PC-9 (cell line): ENCODE results near the gene GSTO2.

Experiments used
- EZH2 ChIP-seq: fragments of 200-600 bp; sonication (generic); IDR thresholded peaks from 2 replicates; pipeline ENCODE4 v1.8.0; 2017; ENCODE audit warnings: antibody characterized with exemption, low read depth
- TF ChIP-seq, protein P1 (sequence below): fragments of 200-600 bp; sonication (generic); conservative IDR thresholded peaks from 2 replicates; pipeline ENCODE4 v1.6.1; 2017; ENCODE audit warnings: mixed run types, antibody characterized with exemption, mild to moderate bottlenecking, moderate library complexity

DNA sequence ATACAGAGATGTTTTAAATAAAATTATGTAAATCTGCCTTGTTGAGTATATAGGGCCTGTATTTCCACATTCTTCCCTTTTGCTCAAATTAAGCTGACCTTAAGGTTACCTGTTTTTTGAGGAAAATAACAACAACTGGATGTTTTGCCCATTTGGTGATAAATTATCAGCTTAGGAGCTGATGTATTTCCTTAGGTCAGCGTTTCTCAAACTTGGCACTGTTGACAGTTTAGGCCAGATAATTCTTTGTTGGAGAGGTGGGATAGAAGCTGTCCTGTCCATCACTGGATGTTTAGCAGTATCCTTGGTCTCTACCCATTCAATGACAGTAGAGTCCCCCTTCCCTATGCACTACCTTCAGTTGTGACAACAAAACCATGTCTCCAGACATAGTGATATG is 7.2 kb downstream of the GSTO2 start:
- TF ChIP-seq, protein P1, sequence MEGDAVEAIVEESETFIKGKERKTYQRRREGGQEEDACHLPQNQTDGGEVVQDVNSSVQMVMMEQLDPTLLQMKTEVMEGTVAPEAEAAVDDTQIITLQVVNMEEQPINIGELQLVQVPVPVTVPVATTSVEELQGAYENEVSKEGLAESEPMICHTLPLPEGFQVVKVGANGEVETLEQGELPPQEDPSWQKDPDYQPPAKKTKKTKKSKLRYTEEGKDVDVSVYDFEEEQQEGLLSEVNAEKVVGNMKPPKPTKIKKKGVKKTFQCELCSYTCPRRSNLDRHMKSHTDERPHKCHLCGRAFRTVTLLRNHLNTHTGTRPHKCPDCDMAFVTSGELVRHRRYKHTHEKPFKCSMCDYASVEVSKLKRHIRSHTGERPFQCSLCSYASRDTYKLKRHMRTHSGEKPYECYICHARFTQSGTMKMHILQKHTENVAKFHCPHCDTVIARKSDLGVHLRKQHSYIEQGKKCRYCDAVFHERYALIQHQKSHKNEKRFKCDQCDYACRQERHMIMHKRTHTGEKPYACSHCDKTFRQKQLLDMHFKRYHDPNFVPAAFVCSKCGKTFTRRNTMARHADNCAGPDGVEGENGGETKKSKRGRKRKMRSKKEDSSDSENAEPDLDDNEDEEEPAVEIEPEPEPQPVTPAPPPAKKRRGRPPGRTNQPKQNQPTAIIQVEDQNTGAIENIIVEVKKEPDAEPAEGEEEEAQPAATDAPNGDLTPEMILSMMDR: no peak
- no peak for TF ChIP-seq EZH2
